ENCODE results near the gene TLCD3B.

TLCD3B gene

GRCh38 chr16:30003670-30004423 lies 27.2 kb downstream of the TLCD3B start:
- DNase-seq = no peak

GRCh38 chr16:30002614-30003346 lies 28.3 kb downstream of the TLCD3B start:
- DNase-seq = no peak

GRCh38 chr16:30000735-30001631 lies 30.1 kb downstream of the TLCD3B start:
- DNase-seq = no peak

- no peak for DNase-seq
Measured at GRCh38 chr16:29999605-30000004, 31.5 kb downstream of the TLCD3B start.

GRCh38 chr16:29996766-29997250 lies 34.3 kb downstream of the TLCD3B start:
- no peak for DNase-seq

- peak; percentile 75 for DNase-seq
Measured at GRCh38 chr16:29995911-29996765, 34.9 kb downstream of the TLCD3B start, which contains the start of gene INO80E. INO80E (plus strand) TSS chr16:29996241; CDS start chr16:29996311, 70 bp downstream.

- peak; percentile 60 for DNase-seq
Measured at GRCh38 chr16:29995324-29995910, 35.7 kb downstream of the TLCD3B start, which contains the start of gene HIRIP3. HIRIP3 (minus strand) TSS chr16:29995617; CDS start chr16:29995605, 12 bp downstream.

GRCh38 chr16:29994600-29995323 lies 36.3 kb downstream of the TLCD3B start:
- DNase-seq = no peak

- DNase-seq = no peak
Measured at GRCh38 chr16:29993903-29994599, 37.0 kb downstream of the TLCD3B start.

GRCh38 chr16:29993191-29993902 lies 37.7 kb downstream of the TLCD3B start:
- DNase-seq = no peak

GRCh38 chr16:29992344-29992967 lies 38.6 kb downstream of the TLCD3B start:
- DNase-seq = no peak

- DNase-seq = no peak
Measured at GRCh38 chr16:29991571-29991904, 39.5 kb downstream of the TLCD3B start.

GRCh38 chr16:29990883-29991570 lies 40.0 kb downstream of the TLCD3B start:
- DNase-seq = no peak

GRCh38 chr16:29990034-29990433 lies 41.0 kb downstream of the TLCD3B start:
- no peak for DNase-seq

- no peak for DNase-seq
Measured at GRCh38 chr16:29989111-29989858, 41.8 kb downstream of the TLCD3B start.

- DNase-seq = no peak
Measured at GRCh38 chr16:29988346-29989075, 42.6 kb downstream of the TLCD3B start.

All from NCI-H1048 (cell line).